GM23338 (cell line): ENCODE data around the gene KIF3B. TPM values are rescaled to one million over a fixed set of nuclear protein-coding genes. Genes with fewer than 3 reads are reported as not detected.

Experiments used
- CREB1 ChIP-seq: fragments of 250-450 bp; sonication (Bioruptor Pico); IDR thresholded peaks from 2 replicates; pipeline ENCODE4 v1.5.0; 2020; ENCODE audit warnings: low read depth, mild to moderate bottlenecking, moderate library complexity
- JUNB ChIP-seq: IDR thresholded peaks from one replicate; pipeline ENCODE4 v1.6.1; 2016; ENCODE audit warnings: antibody characterized with exemption; ENCODE audit not compliant: unreplicated experiment
- NANOG ChIP-seq: IDR thresholded peaks from 2 replicates; pipeline ENCODE4 v1.6.1; 2016; ENCODE audit warnings: antibody characterized with exemption, borderline replicate concordance
- POLR2AphosphoS5 ChIP-seq: IDR thresholded peaks from 2 replicates; pipeline ENCODE4 v1.6.1; 2016; ENCODE audit warnings: antibody characterized with exemption, low read depth
- STAT1 ChIP-seq: IDR thresholded peaks from one replicate; pipeline ENCODE4 v1.6.1; 2016; ENCODE audit warnings: antibody characterized with exemption; ENCODE audit not compliant: unreplicated experiment
- ZNF114 ChIP-seq: fragments of 250-450 bp; sonication (Bioruptor Pico); IDR thresholded peaks from 2 replicates; pipeline ENCODE4 v1.5.0; 2020; ENCODE audit warnings: mild to moderate bottlenecking, moderate library complexity
- ZNF331 ChIP-seq: fragments of 250-450 bp; sonication (Bioruptor Pico); IDR thresholded peaks from 2 replicates; pipeline ENCODE4 v1.5.0; 2020; ENCODE audit warnings: low read depth, mild to moderate bottlenecking, moderate library complexity
- polyA plus RNA-seq: library from polyadenylated mRNA; unstranded; fragments of >200 nt; fragmentation: Nextera tagmentation; extraction: Ambion mirVana; gene quantifications from 2 replicates; pipeline ENCODE4 v1.2.1, GENCODE V29; 2016
- total RNA-seq: library from RNA; depleted of rRNA; stranded (reverse); fragments of >200 nt; shearing (Covaris generic); gene quantifications from 2 replicates; pipeline ENCODE4 v1.2.3, GENCODE V29; 2014
- TF ChIP-seq, protein P1 (sequence below): fragments of 250-450 bp; sonication (Bioruptor Pico); IDR thresholded peaks from 2 replicates; pipeline ENCODE4 v1.5.0; 2020; ENCODE audit warnings: mild to moderate bottlenecking, moderate library complexity
- TF ChIP-seq, protein P2 (sequence below), 2 experiments: fragments of 200-600 bp in 1 of 2; sonication (generic) in 1 of 2; conservative IDR thresholded peaks; 2 replicates each; pipeline versions ENCODE4 v1.5.1 to v1.6.1; 2016 to 2017; ENCODE audit warnings: antibody characterized with exemption in 2 of 2, low read depth in 2 of 2, mild to moderate bottlenecking in 2 of 2, moderate library complexity in 1 of 2
- TF ChIP-seq, protein P3 (sequence below): IDR thresholded peaks from one replicate; pipeline ENCODE4 v1.6.1; 2018; ENCODE audit warnings: antibody characterized with exemption; ENCODE audit not compliant: unreplicated experiment

The KIF3B gene
- total and polyA plus RNA-seq, 2 experiments from 2014 or later, result 6.1 to 22.8 TPM

DNA sequence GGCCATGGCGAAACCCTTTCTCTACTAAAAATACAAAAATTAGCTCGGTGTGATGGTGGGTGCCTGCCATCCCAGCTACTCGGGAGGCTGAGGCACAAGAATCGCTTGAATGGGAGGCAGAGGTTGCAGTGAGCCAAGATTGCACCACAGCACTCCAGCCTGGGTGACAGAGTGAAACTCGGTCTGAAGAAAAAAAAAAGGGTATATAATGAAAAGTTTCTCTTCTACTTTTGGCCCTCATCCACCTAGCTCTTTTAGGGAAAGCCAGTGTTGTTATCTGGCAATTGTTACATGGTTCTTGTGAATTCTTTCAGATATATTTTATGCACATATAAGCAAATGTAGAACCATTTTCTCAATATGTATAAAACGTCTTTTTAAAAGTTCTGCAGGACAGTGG lies 19.0 kb downstream of the KIF3B start (continued):
- TF ChIP-seq, protein P1, sequence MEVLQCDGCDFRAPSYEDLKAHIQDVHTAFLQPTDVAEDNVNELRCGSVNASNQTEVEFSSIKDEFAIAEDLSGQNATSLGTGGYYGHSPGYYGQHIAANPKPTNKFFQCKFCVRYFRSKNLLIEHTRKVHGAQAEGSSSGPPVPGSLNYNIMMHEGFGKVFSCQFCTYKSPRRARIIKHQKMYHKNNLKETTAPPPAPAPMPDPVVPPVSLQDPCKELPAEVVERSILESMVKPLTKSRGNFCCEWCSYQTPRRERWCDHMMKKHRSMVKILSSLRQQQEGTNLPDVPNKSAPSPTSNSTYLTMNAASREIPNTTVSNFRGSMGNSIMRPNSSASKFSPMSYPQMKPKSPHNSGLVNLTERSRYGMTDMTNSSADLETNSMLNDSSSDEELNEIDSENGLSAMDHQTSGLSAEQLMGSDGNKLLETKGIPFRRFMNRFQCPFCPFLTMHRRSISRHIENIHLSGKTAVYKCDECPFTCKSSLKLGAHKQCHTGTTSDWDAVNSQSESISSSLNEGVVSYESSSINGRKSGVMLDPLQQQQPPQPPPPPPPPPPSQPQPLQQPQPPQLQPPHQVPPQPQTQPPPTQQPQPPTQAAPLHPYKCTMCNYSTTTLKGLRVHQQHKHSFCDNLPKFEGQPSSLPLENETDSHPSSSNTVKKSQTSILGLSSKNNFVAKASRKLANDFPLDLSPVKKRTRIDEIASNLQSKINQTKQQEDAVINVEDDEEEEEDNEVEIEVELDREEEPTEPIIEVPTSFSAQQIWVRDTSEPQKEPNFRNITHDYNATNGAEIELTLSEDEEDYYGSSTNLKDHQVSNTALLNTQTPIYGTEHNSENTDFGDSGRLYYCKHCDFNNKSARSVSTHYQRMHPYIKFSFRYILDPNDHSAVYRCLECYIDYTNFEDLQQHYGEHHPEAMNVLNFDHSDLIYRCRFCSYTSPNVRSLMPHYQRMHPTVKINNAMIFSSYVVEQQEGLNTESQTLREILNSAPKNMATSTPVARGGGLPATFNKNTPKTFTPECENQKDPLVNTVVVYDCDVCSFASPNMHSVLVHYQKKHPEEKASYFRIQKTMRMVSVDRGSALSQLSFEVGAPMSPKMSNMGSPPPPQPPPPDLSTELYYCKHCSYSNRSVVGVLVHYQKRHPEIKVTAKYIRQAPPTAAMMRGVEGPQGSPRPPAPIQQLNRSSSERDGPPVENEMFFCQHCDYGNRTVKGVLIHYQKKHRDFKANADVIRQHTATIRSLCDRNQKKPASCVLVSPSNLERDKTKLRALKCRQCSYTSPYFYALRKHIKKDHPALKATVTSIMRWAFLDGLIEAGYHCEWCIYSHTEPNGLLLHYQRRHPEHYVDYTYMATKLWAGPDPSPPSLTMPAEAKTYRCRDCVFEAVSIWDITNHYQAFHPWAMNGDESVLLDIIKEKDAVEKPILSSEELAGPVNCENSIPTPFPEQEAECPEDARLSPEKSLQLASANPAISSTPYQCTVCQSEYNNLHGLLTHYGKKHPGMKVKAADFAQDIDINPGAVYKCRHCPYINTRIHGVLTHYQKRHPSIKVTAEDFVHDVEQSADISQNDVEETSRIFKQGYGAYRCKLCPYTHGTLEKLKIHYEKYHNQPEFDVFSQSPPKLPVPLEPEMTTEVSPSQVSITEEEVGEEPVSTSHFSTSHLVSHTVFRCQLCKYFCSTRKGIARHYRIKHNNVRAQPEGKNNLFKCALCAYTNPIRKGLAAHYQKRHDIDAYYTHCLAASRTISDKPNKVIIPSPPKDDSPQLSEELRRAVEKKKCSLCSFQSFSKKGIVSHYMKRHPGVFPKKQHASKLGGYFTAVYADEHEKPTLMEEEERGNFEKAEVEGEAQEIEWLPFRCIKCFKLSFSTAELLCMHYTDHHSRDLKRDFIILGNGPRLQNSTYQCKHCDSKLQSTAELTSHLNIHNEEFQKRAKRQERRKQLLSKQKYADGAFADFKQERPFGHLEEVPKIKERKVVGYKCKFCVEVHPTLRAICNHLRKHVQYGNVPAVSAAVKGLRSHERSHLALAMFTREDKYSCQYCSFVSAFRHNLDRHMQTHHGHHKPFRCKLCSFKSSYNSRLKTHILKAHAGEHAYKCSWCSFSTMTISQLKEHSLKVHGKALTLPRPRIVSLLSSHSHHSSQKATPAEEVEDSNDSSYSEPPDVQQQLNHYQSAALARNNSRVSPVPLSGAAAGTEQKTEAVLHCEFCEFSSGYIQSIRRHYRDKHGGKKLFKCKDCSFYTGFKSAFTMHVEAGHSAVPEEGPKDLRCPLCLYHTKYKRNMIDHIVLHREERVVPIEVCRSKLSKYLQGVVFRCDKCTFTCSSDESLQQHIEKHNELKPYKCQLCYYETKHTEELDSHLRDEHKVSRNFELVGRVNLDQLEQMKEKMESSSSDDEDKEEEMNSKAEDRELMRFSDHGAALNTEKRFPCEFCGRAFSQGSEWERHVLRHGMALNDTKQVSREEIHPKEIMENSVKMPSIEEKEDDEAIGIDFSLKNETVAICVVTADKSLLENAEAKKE, result no peak
- TF ChIP-seq ZNF114 (CRISPR knock-in tag) (no peak), POLR2AphosphoS5 (no peak), NANOG (no peak), STAT1 (no peak), ZNF331 (CRISPR knock-in tag) (no peak), CREB1 (no peak), JUNB (no peak)
- TF ChIP-seq, protein P2, sequence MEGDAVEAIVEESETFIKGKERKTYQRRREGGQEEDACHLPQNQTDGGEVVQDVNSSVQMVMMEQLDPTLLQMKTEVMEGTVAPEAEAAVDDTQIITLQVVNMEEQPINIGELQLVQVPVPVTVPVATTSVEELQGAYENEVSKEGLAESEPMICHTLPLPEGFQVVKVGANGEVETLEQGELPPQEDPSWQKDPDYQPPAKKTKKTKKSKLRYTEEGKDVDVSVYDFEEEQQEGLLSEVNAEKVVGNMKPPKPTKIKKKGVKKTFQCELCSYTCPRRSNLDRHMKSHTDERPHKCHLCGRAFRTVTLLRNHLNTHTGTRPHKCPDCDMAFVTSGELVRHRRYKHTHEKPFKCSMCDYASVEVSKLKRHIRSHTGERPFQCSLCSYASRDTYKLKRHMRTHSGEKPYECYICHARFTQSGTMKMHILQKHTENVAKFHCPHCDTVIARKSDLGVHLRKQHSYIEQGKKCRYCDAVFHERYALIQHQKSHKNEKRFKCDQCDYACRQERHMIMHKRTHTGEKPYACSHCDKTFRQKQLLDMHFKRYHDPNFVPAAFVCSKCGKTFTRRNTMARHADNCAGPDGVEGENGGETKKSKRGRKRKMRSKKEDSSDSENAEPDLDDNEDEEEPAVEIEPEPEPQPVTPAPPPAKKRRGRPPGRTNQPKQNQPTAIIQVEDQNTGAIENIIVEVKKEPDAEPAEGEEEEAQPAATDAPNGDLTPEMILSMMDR (conservative IDR thresholded peaks at IDR 0.05; ENCODE audit: low read depth in 2 of 2), result no peak
- TF ChIP-seq, protein P3, sequence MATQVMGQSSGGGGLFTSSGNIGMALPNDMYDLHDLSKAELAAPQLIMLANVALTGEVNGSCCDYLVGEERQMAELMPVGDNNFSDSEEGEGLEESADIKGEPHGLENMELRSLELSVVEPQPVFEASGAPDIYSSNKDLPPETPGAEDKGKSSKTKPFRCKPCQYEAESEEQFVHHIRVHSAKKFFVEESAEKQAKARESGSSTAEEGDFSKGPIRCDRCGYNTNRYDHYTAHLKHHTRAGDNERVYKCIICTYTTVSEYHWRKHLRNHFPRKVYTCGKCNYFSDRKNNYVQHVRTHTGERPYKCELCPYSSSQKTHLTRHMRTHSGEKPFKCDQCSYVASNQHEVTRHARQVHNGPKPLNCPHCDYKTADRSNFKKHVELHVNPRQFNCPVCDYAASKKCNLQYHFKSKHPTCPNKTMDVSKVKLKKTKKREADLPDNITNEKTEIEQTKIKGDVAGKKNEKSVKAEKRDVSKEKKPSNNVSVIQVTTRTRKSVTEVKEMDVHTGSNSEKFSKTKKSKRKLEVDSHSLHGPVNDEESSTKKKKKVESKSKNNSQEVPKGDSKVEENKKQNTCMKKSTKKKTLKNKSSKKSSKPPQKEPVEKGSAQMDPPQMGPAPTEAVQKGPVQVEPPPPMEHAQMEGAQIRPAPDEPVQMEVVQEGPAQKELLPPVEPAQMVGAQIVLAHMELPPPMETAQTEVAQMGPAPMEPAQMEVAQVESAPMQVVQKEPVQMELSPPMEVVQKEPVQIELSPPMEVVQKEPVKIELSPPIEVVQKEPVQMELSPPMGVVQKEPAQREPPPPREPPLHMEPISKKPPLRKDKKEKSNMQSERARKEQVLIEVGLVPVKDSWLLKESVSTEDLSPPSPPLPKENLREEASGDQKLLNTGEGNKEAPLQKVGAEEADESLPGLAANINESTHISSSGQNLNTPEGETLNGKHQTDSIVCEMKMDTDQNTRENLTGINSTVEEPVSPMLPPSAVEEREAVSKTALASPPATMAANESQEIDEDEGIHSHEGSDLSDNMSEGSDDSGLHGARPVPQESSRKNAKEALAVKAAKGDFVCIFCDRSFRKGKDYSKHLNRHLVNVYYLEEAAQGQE, result no peak
